NCI-H2171 treated with DMSO at 0.1 percent for 48 hours (cell line): Measurements from ENCODE around the gene ALG10.
"Not testable (repeated sequence)": the region's sequence is repeated elsewhere in the genome, so short reads cannot be mapped to it uniquely, and the experiment has no call there.

Experiments
- DNase-seq: peaks from one replicate; lab custom pipeline; 2025; lab: John Stamatoyannopoulos, UW

The ALG10 gene

GRCh38 chr12:34022079-34022830 is at the start of gene ALG10:
TSS of gene ALG10 (plus strand) at chr12:34022496. CDS start at chr12:34022600, 104 bp downstream.
- peak; percentile 97 for DNase-seq

DNA sequence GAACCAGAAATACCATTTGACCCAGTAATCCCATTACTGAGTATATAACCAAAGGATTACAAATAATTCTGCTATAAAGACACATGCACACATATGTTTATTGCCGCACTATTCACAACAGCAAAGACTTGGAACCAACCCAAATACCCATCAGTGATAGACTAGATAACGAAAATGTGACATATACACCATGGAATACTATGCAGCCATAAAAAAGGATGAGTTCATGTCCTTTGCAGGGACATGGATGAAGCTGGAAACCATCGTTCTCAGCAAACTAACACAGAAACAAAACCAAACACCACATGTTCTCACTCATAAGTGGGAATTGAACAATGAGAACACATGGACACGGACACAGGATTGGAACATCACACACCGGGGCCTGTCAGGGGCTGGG is 49.4 kb upstream of the ALG10 start:
- DNase-seq, result not testable (repeated sequence)

DNA sequence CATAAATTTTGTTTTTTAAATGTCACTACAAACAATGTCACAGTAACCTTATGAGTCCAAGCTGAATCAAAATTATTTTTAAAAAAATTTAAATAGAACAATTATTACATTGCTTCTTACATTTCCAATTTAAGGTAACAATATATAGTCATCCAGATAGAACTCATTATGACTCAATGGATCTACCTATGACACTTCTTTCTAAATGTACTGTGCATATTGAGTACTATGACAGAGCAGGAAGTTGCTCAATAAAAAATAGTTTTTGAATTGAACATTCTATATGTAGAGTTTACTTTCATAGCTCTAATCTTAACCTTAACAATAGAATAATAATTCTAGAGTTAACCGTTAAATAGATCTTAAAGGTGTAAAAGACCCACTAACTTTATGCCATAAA is 44.4 kb upstream of the ALG10 start:
- DNase-seq, result no peak

DNA sequence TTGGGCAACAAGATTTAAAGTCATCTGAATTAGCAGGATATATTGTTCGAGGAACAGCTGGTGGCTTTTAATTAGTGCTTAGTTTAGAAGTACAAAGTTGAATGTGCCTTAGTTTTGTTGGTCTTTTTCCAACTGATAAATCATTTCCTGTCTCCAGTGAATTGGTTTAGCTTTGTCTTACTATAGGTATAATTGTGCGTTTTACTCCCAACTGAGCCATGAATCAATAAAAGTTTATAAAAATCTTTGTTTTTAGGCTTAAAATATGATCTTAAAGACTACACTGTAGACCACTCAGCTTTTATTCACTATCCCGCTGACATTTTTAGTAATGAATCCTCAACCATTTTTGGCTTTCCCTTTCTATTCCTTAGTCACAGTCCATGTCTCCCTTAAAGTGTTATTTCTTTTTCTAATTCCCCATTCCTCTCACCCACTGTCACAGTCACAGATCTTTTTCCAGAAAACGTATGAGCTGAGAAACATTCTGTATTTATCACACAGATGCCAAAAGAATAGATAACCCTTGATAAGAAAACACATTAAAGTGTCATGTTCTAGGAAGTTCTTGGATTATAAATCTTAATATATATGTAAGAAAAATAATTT is 34.0 kb upstream of the ALG10 start:
- no peak for DNase-seq

- no peak for DNase-seq
These were observed 33.4 kb upstream of the ALG10 start for GRCh38 chr12:33988913-33989312.

GRCh38 chr12:33994857-33995808 is 27.2 kb upstream of the ALG10 start:
- DNase-seq, result no peak

- not testable (repeated sequence) for DNase-seq
These were observed 13.5 kb upstream of the ALG10 start for GRCh38 chr12:34008835-34009234.

- DNase-seq, result no peak
These were observed 5.9 kb upstream of the ALG10 start for GRCh38 chr12:34016361-34016760.

DNA sequence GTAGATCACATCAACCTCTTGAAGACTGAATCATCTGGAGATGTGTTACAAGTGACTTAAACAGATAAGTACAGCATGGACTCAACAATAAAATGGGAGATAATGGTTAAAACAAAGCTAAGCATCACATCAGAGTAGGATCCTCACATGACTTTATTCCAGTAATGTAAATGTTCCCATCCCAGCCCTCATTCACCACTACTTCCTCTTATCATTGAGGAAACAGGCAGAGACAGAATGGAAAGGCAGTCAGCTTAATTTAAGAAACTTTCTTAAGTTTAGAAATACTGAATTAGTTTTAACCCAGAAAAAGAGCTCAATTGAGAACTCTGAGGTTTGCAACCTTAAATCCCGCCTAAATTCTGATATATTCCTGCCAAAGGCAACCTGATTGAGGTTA is 1.2 kb upstream of the ALG10 start:
- DNase-seq, result no peak

- DNase-seq, result not testable (repeated sequence)
These were observed 5.4 kb downstream of the ALG10 start for GRCh38 chr12:34027661-34028060.

DNA sequence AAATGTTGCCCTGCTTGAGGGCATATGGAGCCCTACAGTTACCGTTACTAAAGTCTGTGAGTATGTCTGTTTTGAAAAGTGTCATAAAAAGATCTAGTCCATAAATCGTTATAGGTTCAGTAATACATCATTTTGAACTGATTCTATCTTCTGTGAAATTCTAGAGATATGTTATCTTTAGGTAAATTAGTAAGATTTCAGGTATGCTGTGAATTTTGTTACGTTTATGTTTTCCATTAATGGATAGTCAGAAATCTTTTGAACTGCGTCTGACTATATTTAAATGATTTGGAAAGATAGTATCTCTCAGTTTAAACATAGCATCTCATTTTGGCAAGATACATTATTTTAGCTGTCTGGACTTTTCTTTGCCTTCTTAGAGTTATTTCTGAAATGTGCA is 8.3 kb downstream of the ALG10 start:
- no peak for DNase-seq

GRCh38 chr12:34033628-34034296 is 11.5 kb downstream of the ALG10 start:
- DNase-seq, result peak; percentile 24

DNA sequence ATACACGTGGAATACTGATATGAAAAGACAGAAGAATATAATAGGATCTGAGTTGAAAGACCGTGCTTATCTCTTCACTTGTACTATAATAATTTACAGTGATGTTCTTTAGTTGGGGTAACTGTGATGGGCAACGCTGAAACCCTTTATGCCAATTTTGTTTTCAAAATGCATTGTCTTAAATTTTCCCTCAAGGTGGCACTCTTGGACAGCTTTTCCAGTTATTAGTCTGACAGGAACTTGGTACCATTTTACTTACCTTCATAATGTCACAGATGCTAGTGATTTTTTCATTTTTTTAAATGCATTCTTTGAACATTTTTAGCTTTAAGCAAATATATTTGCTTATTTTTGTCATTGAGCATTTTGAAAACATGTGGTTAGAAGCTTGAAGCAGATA is 16.1 kb downstream of the ALG10 start:
- DNase-seq, result peak; percentile 31

DNA sequence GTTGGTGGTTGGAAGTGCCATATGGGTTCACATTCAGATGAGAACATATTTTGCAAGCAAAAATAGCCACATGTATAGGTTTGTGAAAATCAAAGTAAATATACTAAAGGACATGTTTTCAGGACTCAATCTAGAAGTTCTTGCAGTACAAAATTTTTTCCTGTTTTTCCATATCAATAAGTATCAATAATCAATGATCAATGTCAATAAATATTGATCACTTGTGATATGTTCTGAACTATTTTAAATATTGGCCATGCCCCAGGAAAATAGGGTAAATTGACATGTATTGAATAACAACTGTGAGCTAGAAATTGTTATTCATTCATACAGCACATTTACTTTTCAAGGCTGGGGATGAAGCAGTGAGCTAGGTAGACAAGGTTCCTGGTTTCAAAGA is 24.3 kb downstream of the ALG10 start:
- DNase-seq, result no peak

DNA sequence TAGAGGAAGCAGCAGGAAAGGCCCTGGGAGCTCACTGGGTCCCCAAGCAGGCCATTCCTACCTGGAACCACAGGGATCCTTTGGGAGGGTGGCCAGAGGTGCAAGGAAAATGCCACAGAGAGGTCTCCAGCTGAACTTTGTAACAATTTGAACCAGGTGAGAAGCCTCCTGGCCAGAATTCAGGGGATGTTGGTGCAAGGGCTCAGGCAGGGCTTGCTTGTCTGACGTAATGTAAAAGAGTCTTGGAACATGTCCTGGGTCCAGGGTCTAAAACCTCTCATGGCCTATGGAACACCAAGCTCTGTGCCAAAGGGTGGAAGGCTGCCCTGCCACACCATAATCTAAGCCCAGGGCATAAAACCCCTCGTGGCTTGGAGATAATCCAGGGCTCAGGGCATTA is 25.6 kb downstream of the ALG10 start:
- DNase-seq, result not testable (repeated sequence)

- DNase-seq, result no peak
These were observed 26.4 kb downstream of the ALG10 start for GRCh38 chr12:34048714-34049113.

GRCh38 chr12:34051486-34051885 is 29.2 kb downstream of the ALG10 start:
- no peak for DNase-seq

DNA sequence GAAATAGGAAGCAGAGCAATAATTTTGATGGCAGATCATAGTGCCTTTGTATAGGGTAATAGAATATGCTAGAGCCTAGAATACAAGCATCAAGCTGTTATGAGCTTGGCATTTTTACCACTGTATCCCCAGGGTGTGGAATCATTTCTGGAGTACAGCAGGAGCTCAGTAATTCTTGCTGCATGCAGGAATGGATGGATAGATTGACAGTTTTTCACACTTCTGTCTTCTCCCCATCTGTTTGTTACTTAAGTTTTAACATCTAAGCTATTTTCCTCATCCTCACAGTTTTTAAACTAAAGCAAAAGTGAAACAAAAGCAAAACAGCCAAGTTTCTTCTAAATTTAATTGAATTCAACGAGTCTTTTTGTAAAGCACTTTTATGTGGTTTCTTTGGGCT is 32.6 kb downstream of the ALG10 start:
- no peak for DNase-seq
